HEK293 (cell line): ENCODE data around the gene IL9.
A peak's percentile ranks its signal among the peaks of the same experiment; 100 is the strongest.

Experiments used
- CTCF ChIA-PET: fragments of 350-600 bp; formaldehyde crosslinking; extraction: SDS; loops from one replicate; lab custom pipeline; 2021; ENCODE audit warnings: antibody characterized with exemption; lab: Yijun Ruan, JAX
- POLR2A ChIA-PET: fragments of 300-600 bp; formaldehyde crosslinking; extraction: SDS; loops from one replicate; lab custom pipeline; 2020; ENCODE audit warnings: antibody characterized with exemption, inconsistent platforms; lab: Yijun Ruan, JAX
- H3K27ac ChIP-seq: fragments of 200-500 bp; sonication (Bioruptor generic); 2 replicates; pipeline ENCODE4 v1.5.1; 2014; ENCODE audit warnings: low read depth, low read length, control low read depth, inconsistent platforms; ENCODE audit errors: extremely low read depth
- H3K36me3 ChIP-seq, 2 experiments: fragments of 200-500 bp in 1 of 2; sonication (Bioruptor generic) in 1 of 2; 1 replicate in 1 of 2; 2 replicates in 1 of 2; pipeline ENCODE4 v1.5.1; 2014 to 2017; ENCODE audit warnings: inconsistent platforms in 2 of 2, low read length in 2 of 2; ENCODE audit not compliant: control insufficient read depth in 2 of 2, insufficient read depth in 1 of 2
- H3K4me1 ChIP-seq: fragments of 200-500 bp; sonication (Bioruptor generic); 2 replicates; pipeline ENCODE4 v1.5.1; 2014; ENCODE audit warnings: mild to moderate bottlenecking, low read length, inconsistent platforms; ENCODE audit not compliant: control insufficient read depth, insufficient read depth
- H3K4me3 ChIP-seq: 2 replicates; pipeline ENCODE4 v1.5.1; 2011; ENCODE audit warnings: low read depth, mild to moderate bottlenecking, control low read depth, low read length, moderate library complexity
- H3K9me3 ChIP-seq: fragments of 200-500 bp; sonication (Bioruptor generic); 2 replicates; pipeline ENCODE4 v1.5.1; 2014; ENCODE audit warnings: low read depth, low read length, inconsistent platforms; ENCODE audit not compliant: control insufficient read depth, insufficient read depth
- CTCF ChIP-seq: fragments of 450-650 bp; formaldehyde crosslinking; IDR thresholded peaks from 2 replicates; pipeline ENCODE4 v1.5.1; 2016; ENCODE audit warnings: missing biosample characterization, missing genetic modification characterization
- KLF9 ChIP-seq: fragments of 450-650 bp; formaldehyde crosslinking; IDR thresholded peaks from 2 replicates; pipeline ENCODE4 v1.5.1; 2016; ENCODE audit warnings: missing biosample characterization, missing genetic modification characterization, low read depth
- MZF1 ChIP-seq: fragments of 450-650 bp; formaldehyde crosslinking; IDR thresholded peaks from 2 replicates; pipeline ENCODE4 v1.5.1; 2017; ENCODE audit warnings: missing biosample characterization, missing genetic modification characterization, borderline replicate concordance
- PRDM1 ChIP-seq: fragments of 450-650 bp; formaldehyde crosslinking; IDR thresholded peaks from 2 replicates; pipeline ENCODE4; 2016; ENCODE audit warnings: missing biosample characterization, missing genetic modification characterization
- RBAK ChIP-seq: fragments of 450-650 bp; formaldehyde crosslinking; IDR thresholded peaks from 2 replicates; pipeline ENCODE4 v1.5.1; 2016; ENCODE audit warnings: missing biosample characterization, missing genetic modification characterization
- SETDB1 ChIP-seq: IDR thresholded peaks from one replicate; pipeline ENCODE4 v1.6.1; 2017; ENCODE audit warnings: mild to moderate bottlenecking, low read length, moderate library complexity, mixed read lengths; ENCODE audit not compliant: insufficient read length
- ZBTB8A ChIP-seq: fragments of 450-650 bp; formaldehyde crosslinking; IDR thresholded peaks from 2 replicates; pipeline ENCODE4 v1.5.1; 2016; ENCODE audit warnings: missing biosample characterization, missing genetic modification characterization
- ZEB2 ChIP-seq: fragments of 450-650 bp; formaldehyde crosslinking; IDR thresholded peaks from 2 replicates; pipeline ENCODE4 v1.5.1; 2016; ENCODE audit warnings: missing biosample characterization, missing genetic modification characterization
- ZFP3 ChIP-seq: fragments of 450-650 bp; formaldehyde crosslinking; IDR thresholded peaks from 2 replicates; pipeline ENCODE4 v1.5.1; 2016; ENCODE audit warnings: low read depth, missing biosample characterization, missing genetic modification characterization
- ZFP41 ChIP-seq: fragments of 450-650 bp; formaldehyde crosslinking; IDR thresholded peaks from 2 replicates; pipeline ENCODE4 v1.5.1; 2016; ENCODE audit warnings: missing biosample characterization, missing genetic modification characterization, borderline replicate concordance
- ZNF335 ChIP-seq: fragments of 450-650 bp; formaldehyde crosslinking; conservative IDR thresholded peaks from 2 replicates; pipeline ENCODE4 v1.5.1; 2016; ENCODE audit warnings: missing biosample characterization, missing genetic modification characterization
- ZNF391 ChIP-seq: fragments of 450-650 bp; formaldehyde crosslinking; IDR thresholded peaks from 2 replicates; pipeline ENCODE4 v1.5.1; 2016; ENCODE audit warnings: low read depth, missing biosample characterization, missing genetic modification characterization, borderline replicate concordance
- ZNF398 ChIP-seq: fragments of 450-650 bp; formaldehyde crosslinking; IDR thresholded peaks from 2 replicates; pipeline ENCODE4 v1.5.1; 2017; ENCODE audit warnings: missing biosample characterization, missing genetic modification characterization
- ZNF558 ChIP-seq: fragments of 450-650 bp; formaldehyde crosslinking; IDR thresholded peaks from 2 replicates; pipeline ENCODE4 v1.5.1; 2016; ENCODE audit warnings: missing biosample characterization, missing genetic modification characterization
- ZNF660 ChIP-seq: fragments of 450-650 bp; IDR thresholded peaks from 2 replicates; pipeline ENCODE4 v1.5.1; 2018; ENCODE audit warnings: missing biosample characterization, mild to moderate bottlenecking, missing genetic modification characterization
- ZSCAN16 ChIP-seq: fragments of 450-650 bp; formaldehyde crosslinking; IDR thresholded peaks from 2 replicates; pipeline ENCODE4 v1.5.1; 2016; ENCODE audit warnings: missing biosample characterization, missing genetic modification characterization
- ZSCAN30 ChIP-seq: fragments of 450-650 bp; IDR thresholded peaks from 2 replicates; pipeline ENCODE4 v1.5.1; 2018; ENCODE audit warnings: missing biosample characterization, mild to moderate bottlenecking, missing genetic modification characterization, moderate library complexity
- TF ChIP-seq, protein P1 (sequence below): fragments of 450-650 bp; formaldehyde crosslinking; IDR thresholded peaks from 2 replicates; pipeline ENCODE4 v1.5.1; 2017; ENCODE audit warnings: missing biosample characterization, missing genetic modification characterization
- TF ChIP-seq, protein P2 (sequence below): fragments of 450-650 bp; formaldehyde crosslinking; IDR thresholded peaks from 2 replicates; pipeline ENCODE4 v1.5.1; 2016; ENCODE audit warnings: missing biosample characterization, missing genetic modification characterization
- TF ChIP-seq, protein P3 (sequence below): fragments of 450-650 bp; formaldehyde crosslinking; IDR thresholded peaks from 2 replicates; pipeline ENCODE4 v1.5.1; 2017; ENCODE audit warnings: missing biosample characterization, missing genetic modification characterization

Gene IL9

GRCh38 chr5:135887447-135887864 is 8.2 kb downstream of the IL9 start (continued):
- no peak for TF ChIP-seq SETDB1
- peak; percentile 88 for TF ChIP-seq CTCF (tag by site-specific recombination)
- TF ChIP-seq ZBTB8A (tag by site-specific recombination), result 0 out of 2 replicates have a peak, but pooled peaks have one; percentile 16
- TF ChIP-seq ZNF335 (tag by site-specific recombination), result 0 out of 2 replicates have a peak, but pooled peaks have one; percentile 12
- peak; percentile 47; the same call in 1 of the 2 replicates for TF ChIP-seq ZSCAN30 (tag by site-specific recombination)
- TF ChIP-seq ZFP3 (tag by site-specific recombination), result no peak
- TF ChIP-seq MZF1 (tag by site-specific recombination), result no peak
- TF ChIP-seq, protein P1, sequence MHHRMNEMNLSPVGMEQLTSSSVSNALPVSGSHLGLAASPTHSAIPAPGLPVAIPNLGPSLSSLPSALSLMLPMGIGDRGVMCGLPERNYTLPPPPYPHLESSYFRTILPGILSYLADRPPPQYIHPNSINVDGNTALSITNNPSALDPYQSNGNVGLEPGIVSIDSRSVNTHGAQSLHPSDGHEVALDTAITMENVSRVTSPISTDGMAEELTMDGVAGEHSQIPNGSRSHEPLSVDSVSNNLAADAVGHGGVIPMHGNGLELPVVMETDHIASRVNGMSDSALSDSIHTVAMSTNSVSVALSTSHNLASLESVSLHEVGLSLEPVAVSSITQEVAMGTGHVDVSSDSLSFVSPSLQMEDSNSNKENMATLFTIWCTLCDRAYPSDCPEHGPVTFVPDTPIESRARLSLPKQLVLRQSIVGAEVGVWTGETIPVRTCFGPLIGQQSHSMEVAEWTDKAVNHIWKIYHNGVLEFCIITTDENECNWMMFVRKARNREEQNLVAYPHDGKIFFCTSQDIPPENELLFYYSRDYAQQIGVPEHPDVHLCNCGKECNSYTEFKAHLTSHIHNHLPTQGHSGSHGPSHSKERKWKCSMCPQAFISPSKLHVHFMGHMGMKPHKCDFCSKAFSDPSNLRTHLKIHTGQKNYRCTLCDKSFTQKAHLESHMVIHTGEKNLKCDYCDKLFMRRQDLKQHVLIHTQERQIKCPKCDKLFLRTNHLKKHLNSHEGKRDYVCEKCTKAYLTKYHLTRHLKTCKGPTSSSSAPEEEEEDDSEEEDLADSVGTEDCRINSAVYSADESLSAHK (tag by site-specific recombination), result peak; percentile 54; the same call in 1 of the 2 replicates
- TF ChIP-seq ZNF391 (tag by site-specific recombination), result no peak
- TF ChIP-seq ZNF660 (tag by site-specific recombination), result peak; percentile 35; the same call in 1 of the 2 replicates
- TF ChIP-seq ZNF558, result peak; percentile 73; the same call in 1 of the 2 replicates
- no peak for TF ChIP-seq ZFP41 (tag by site-specific recombination)
- peak; percentile 93 for TF ChIP-seq ZSCAN16 (tag by site-specific recombination)
- TF ChIP-seq, protein P2, sequence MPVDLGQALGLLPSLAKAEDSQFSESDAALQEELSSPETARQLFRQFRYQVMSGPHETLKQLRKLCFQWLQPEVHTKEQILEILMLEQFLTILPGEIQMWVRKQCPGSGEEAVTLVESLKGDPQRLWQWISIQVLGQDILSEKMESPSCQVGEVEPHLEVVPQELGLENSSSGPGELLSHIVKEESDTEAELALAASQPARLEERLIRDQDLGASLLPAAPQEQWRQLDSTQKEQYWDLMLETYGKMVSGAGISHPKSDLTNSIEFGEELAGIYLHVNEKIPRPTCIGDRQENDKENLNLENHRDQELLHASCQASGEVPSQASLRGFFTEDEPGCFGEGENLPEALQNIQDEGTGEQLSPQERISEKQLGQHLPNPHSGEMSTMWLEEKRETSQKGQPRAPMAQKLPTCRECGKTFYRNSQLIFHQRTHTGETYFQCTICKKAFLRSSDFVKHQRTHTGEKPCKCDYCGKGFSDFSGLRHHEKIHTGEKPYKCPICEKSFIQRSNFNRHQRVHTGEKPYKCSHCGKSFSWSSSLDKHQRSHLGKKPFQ, result peak; percentile 87
- TF ChIP-seq, protein P3, sequence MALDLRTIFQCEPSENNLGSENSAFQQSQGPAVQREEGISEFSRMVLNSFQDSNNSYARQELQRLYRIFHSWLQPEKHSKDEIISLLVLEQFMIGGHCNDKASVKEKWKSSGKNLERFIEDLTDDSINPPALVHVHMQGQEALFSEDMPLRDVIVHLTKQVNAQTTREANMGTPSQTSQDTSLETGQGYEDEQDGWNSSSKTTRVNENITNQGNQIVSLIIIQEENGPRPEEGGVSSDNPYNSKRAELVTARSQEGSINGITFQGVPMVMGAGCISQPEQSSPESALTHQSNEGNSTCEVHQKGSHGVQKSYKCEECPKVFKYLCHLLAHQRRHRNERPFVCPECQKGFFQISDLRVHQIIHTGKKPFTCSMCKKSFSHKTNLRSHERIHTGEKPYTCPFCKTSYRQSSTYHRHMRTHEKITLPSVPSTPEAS, result peak; percentile 65
- 0 out of 2 replicates have a peak, but pooled peaks have one; percentile 34 for TF ChIP-seq ZEB2 (tag by site-specific recombination)

GRCh38 chr5:135886136-135886535 is 9.5 kb downstream of the IL9 start:
- H3K9me3 ChIP-seq, result no peaks in the 10 kb centered on the region
- TF ChIP-seq PRDM1 (tag by site-specific recombination) (no peak), ZNF398 (tag by site-specific recombination) (no peak), KLF9 (tag by site-specific recombination) (0 out of 2 replicates have a peak, but pooled peaks have one; percentile 17), RBAK (tag by site-specific recombination) (no peak)
- no peak overlapping the region for H3K4me3 ChIP-seq
- no peak overlapping the region for H3K27ac ChIP-seq
- peaks cover under 1% of the 10 kb centered on the region for H3K4me1 ChIP-seq
- no peaks in the 10 kb centered on the region for H3K36me3 ChIP-seq
- ChIA-PET CTCF (interaction anchor here (0.5 to 2.4 kb wide), 11 partner anchors 11 to 326 kb away, joined by 3 to 12 read pairs (median 4); no protein-coding TSS in a partner anchor), POLR2A (no interaction called here)
